Pulmonary artery endothelial cell (primary cell): ENCODE data around the gene TTC34. TPM values are rescaled to one million over a fixed set of nuclear protein-coding genes. Genes with fewer than 3 reads are reported as not detected.
"Not testable (repeated sequence)": the region's sequence is repeated elsewhere in the genome, so short reads cannot be mapped to it uniquely, and the experiment has no call there.

Experiments used
- DNase-seq: peaks from one replicate; pipeline ENCODE4 v3.0.0-alpha.2; 2011; ENCODE audit warnings: low read depth, low spot score
- total RNA-seq: library from RNA; depleted of rRNA; stranded (reverse); fragments of >200 nt; gene quantifications from 2 replicates; pipeline ENCODE4 v1.2.3, GENCODE V29; 2014

TTC34 gene
- total RNA-seq, 1 donor from 2014 or later, result 0.07 TPM

DNA sequence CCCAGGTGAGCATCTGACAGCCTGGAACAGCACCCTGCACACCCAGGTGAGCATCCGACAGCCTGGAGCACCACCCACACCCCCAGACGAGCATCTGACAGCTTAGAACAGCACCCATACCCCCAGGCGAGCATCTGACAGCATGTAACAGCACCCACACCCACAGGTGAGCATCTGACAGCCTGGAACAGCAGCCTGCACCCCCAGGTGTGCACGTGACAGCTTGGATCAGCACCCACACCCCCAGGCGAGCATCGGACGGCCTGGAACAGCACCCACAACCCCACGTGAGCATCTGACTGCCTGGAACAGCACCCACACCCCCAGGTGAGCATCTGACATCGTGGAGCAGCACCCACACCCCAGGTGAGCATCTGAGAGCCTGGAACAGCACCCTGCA is 116.6 kb downstream of the TTC34 start:
- DNase-seq, result not testable (repeated sequence)

DNA sequence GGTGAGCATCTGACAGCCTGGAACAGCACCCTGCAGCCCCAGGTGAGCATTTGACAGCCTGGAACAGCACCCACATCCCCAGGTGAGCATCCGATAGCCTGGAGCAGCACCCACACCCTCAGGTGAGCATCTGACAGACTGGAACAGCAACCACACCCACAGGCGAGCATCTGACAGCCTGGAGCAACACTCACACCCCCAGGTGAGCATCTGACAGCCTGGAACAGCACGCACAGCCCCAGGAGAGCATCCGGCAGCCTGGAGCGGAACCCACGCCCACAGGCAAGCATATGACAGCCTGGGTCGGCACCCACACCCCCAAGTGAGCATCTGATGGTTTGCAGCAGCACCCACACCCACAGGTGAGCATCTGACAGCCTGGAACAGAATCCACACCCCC is 117.5 kb downstream of the TTC34 start:
- not testable (repeated sequence) for DNase-seq

DNA sequence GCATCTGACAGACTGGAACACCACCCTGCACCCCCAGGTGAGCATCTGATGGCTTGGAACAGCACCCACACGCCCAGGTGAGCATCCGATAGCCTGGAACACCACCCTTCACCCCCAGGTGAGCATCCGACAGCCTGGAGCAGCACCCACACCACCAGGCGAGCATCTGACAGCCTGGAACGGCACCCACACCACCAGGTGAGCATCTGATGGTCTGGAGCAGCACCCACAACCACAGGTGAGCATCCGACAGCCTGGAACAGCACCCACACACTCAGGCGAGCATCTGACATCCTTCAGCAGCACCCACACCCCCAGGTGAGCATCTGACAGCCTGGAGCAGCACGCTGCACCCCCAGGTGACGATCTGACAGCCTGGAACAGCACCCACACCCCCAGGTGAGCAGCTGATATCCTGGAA is 118.2 kb downstream of the TTC34 start:
- DNase-seq, result not testable (repeated sequence)

DNA sequence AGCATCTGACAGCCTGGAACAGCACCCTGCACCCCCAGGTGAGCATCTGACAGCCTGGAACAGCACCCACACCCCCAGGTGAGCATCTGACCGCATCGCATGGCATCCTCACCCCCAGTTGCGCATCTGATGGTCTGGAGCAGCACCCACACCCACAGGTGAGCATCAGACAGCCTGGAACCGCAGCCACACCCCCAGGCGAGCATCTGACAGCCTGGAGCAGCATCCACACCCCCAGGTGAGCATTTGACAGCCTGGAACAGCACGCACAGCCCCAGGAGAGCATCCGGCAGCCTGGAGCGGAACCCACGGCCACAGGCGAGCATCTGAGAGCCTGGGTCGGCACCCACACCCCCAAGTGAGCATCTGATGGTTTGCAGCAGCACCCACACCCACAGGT is 118.6 kb downstream of the TTC34 start:
- not testable (repeated sequence) for DNase-seq

DNA sequence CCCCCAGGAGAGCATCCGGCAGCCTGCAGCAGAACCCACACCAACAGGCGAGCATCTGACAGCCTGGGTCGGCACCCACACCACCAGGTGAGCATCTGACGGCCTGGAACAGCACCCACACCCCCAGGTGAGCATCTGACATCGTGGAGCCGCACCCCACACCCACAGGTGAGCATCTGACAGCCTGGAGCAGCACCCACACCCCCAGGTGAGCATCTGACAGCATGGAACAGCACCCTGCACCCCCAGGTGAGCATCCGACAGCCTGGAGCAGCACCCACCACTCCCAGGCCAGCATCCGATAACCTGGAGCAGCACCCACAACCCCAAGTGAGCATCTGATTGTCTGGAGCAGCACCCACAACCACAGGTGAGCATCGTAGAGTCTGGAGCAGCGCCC is 124.8 kb downstream of the TTC34 start:
- not testable (repeated sequence) for DNase-seq

DNA sequence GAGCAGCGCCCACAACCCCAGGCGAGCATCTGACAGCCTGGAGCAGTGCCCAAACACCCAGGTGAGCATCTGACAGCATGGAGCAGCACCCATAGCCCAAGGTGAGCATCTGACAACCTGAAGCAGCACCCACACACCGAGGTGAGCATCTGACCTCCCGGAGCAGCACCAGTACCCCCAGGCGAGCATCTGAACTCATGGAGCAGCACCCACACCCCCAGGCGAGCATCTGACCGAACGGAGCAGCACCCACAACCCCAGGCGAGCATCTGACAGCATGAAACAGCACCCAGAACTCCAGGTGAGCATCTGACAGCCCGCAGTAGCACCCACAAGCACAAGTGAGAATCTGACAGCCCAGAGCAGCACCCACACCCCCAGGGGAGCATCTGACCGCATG is 129.8 kb downstream of the TTC34 start:
- DNase-seq, result not testable (repeated sequence)

DNA sequence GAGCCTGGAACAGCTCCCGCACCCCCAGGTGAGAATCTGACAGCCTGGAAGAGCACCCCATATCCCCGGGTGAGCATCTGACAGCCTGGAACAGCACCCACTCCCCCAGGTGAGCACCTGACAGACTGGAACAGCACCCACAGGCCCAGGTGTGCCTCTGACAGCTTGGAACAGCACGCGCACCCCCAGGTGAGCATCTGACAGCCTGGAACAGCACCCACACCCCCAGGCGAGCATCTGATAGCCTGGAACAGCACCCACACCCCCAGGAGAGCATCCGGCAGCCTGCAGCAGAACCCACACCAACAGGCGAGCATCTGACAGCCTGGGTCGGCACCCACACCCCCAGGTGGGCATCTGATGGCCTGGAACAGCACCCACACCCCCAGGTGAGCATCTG is 141.7 kb downstream of the TTC34 start:
- not testable (repeated sequence) for DNase-seq

DNA sequence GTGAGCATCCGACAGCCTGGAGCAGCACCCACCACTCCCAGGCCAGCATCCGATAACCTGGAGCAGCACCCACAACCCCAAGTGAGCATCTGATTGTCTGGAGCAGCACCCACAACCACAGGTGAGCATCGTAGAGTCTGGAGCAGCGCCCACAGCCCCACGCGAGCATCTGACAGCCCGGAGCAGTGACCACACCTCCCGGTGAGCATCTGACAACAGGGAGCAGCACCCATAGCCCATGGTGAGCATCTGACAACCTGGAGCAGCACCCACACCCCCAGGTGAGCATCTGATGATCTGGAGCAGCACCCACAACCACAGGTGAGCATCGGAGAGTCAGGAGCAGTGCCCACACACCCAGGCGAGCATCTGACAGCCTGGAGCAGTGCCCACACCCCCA is 143.6 kb downstream of the TTC34 start:
- not testable (repeated sequence) for DNase-seq

DNA sequence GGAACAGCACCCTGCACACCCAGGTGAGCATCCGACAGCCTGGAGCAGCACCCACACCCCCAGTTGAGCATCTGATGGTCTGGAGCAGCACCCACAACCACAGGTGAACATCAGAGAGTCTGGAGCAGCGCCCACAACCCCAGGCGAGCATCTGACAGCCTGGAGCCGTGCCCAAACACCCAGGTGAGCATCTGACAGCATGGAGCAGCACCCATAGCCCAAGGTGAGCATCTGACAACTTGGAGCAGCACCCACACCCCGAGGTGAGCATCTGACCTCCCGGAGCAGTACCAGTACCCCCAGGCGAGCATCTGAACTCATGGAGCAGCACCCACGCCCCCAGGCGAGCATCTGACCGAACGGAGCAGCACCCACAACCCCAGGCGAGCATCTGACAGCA is 144.4 kb downstream of the TTC34 start:
- DNase-seq, result not testable (repeated sequence)

DNA sequence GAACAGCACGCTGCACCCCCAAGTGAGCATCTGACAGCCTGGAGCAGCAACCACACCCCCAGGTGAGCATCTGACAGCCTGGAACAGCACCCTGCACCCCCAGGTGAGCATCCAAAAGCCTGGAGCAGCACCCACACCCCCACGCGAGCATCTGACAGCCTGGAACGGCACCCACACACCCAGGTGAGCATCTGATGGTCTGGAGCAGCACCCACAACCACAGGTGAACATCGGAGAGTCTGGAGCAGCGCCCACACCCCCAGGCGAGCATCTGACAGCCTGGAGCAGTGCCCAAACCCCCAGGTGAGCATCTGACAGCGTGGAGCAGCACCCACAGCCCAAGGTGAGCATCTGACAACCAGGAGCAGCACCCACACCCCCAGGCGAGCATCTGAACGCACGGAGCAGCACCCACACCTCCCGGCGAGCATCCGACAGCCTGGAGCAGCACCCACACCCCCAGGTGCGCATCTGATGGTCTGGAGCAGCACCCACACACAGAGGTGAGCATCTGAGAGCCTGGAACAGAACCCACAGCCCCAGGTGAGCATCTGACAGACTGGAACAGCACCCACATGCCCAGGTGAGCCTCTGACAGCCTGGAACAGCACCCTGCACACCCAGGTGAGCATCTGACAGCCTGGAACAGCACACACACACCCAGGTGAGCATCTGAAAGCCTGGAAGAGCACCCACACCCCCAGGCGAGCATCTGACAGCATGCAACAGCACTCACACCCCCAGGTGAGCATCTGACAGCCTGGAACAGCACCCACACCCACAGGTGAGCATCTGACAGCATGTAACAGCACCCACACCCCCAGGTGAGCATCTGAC is 145.7 kb downstream of the TTC34 start:
- DNase-seq, result not testable (repeated sequence)

DNA sequence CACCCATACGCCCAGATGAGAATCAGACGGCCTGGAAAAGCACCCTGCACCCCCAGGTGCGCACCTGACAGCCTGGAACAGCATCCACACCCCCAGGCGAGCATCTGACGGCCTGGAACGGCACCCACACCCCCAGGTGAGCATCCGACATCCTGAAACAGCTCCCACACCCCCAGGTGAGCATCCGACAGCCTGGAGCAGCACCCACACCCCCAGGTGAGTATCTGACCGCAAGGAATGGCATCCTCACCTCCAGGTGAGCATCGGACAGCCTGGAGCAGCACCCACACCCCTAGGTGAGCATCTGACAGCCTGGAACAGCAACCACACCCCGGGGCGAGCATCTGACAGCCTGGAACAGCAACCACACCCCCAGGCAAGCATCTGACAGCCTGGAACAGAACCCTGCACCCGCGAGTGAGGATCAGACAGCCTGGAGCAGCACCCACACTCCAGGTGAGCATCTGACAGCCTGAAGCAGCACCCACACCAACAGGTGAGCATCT is 147.0 kb downstream of the TTC34 start:
- not testable (repeated sequence) for DNase-seq

DNA sequence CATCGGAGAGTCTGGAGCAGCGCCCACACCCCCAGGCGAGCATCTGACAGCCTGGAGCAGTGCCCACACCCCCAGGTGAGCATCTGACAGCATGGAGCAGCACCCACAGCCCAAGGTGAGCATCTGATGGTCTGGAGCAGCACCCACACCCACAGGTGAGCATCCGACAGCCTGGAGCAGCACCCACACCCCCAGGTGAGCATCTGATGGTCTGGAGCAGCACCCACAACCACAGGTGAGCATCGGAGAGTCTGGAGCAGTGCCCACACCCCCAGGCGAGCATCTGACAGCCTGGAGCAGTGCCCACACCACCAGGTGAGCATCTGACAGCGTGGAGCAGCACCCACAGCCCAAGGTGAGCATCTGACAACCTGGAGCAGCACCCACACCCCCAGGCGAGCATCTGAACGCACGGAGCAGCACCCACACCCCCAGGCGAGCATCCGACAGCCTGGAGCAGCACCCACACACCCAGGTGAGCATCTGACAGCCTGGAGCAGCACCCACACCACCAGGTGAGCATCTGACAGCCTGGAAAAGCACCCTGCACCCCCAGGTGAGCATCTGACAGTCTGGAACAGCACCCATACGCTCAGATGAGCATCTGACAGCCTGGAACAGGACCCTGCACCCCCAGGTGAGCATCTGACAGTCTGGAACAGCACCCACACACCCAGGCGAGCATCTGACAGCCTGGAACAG is 147.6 kb downstream of the TTC34 start:
- DNase-seq, result not testable (repeated sequence)

DNA sequence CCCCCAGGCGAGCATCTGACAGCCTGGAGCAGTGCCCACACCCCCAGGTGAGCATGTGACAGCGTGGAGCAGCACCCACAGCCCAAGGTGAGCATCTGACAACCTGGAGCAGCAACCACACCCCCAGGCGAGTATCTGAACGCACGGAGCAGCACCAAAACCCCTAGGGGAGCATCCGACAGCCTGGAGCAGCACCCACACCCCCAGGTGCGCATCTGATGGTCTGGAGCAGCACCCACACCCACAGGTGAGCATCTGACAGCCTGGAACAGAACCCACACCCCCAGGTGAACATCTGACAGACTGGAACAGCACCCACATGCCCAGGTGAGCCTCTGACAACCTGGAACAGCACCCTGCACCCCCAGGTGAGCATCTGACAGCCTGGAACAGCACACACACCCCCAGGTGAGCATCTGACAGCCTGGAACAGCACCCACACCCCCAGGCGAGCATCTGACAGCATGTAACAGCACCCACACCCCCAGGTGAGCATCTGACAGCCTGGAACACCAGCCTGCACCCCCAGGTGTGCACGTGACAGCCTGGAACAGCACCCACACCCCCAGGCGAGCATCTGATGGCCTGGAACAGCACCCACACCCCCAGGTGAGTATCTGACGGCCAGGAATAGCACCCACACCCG is 148.4 kb downstream of the TTC34 start:
- DNase-seq, result not testable (repeated sequence)

DNA sequence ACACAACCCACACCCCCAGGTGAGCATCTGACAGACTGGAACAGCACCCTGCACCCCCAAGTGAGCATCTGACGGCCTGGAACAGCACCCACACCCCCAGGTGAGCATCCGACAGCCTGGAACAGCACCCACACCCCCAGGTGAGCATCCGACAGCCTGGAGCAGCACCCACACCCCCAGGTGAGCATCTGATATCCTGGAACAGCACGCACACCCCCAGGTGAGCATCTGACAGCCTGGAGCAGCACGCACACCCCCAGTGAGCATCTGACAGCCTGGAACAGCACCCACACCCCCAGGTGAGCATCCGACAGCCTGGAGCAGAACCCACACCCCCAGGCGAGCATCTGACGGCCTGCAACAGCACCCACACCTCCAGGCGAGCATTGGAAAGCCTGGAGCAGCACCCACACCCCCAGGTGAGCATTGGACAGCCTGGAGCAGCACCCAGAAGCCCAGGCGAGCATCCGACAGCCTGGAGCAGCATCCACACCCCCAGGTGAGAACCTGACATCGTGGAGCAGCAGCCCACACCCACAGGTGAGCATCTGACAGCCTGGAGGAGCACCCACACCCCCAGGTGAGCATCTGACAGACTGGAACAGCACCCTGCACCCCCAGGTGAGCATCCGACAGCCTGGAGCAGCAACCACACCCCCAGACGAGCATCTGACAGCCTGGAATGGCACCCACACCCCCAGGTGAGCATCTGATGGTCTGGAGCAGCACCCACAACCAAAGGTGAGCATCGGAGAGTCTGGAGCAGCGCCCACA is 149.2 kb downstream of the TTC34 start:
- DNase-seq, result not testable (repeated sequence)

DNA sequence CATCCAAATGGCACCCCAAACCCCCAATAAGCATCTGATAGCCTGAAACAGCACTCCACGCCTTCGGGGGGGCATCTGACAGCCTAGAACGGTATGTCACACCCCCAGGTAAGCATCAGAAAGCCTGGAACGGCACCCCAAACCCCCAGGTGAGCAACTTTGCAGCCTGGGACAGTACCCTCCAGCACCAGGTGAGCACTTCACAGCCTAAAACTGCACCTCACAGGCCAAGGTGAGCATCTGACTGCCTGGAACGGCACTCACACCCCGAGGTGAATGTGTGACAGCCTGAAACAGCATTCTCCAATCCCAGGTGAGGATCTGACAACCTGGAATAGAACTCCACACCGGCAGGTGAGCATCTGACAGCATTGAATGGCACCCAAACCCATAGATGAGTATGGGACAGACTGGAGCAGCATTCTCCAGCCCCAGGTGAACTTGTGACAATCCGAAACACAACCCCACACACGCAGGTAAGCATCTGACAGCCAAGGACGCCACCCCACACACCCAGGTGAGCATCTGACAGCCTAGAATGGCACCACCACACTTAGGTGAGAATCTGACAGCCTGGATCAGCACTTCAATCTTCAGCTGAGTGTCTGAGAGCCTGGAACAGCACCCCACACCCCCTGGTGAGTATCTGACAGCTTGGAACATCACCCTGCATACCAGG is 150.4 kb downstream of the TTC34 start:
- no peak for DNase-seq

DNA sequence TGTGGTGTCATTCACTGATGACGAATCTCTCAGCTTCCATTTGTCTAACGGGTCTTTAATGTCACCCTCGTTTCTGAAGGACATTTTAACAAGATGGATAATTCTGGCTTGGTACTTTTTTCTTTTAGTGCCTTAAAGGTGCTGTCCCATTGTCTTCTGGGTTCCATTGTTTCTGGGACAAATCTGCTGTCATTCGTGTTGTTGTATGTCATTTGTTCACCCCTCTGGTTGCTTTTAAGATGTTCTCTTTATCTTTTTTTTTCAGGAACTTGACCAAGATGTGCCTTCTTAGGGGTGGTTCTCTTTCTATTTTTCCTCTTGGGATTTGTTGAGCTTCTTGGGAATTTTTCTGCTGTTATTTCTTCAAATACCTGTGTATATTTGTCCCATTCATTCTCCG is 154.7 kb downstream of the TTC34 start:
- no peak for DNase-seq

DNA sequence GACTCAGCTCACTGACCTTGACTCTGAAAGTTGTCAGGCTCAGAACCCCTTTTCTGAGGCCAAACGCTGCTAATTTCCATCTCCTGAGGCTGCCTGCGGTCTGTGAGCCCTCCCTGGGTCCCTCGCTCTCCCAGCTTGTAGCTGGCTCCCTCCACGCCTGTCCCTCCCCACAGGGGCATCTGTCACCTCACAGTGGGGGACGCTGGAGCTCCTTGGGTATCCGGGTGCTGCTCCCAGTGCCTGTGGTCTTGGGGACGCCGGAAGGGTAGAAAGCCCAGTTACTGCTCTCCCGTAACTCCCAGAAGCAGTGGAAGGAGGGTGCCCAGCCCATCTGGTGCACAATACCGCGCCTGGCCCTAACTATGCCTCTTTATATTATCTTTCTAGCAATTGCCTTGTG is 155.7 kb downstream of the TTC34 start:
- no peak for DNase-seq

DNA sequence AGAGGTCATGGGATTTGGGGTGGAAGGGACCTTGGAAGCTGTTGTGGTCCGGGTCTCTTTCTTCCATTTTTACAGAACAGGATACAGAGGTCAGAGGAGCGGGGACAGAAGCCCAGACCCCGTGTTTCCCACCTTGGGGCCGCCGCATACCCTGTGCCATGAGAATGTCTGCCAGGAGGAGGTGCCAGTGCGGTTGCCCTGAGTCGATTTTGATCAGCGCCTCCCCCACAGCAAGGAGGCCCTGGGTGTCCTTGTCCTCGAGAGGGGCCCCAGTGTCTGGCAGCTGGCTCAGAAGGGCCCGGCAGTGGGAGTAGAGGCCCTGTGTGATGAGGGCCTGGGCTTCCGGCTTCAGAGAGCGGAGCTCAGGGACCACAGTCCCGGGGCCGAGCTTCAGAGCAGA is 156.3 kb downstream of the TTC34 start:
- DNase-seq, result no peak

DNA sequence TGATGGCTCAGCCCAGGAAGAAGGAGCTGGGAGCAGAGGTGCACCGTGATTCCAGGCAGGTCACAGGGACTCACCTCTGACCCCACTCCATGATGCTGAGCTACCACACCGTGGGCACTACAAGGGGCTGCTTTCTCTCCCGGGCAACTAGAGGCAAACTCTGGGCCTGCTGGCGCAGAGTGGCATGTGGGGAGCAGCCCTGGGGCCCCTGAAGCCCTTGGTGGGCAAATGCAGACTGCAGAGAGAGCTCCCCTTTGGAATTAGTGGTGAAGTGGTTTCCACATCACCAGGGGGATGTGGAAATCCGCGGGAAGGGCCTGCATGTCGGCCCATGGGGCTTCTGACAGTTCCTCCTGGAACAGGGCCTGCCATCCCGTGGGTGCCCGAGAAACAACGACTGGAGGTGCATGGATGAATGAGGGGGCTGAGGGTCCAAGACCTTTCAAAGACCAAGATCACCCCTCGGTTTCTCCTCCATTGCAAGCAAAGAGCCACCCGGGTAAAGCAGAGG is 156.8 kb downstream of the TTC34 start:
- DNase-seq, result no peak

DNA sequence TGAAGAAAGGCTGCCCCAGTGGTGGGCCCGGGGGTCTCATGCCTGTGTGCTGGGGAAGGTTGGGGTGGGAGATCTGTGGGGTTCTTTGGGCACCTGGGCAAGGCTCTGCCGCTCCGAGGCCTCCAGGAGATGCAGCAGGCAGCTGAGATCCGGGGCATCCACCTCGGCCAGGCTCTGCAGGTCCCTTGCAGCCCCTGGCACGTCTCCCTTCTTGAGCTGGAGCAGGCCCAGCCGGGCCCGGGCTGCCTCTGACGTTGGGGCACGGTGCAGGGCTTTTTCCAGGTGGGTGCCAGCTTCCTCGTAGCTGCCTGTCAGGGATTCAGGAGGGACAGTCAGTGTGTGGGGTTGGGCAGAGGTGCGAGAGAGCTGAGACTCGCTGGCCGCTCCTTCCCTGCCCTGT is 157.3 kb downstream of the TTC34 start:
- no peak for DNase-seq
